Umbilical cord (tissue), 2 donors: ENCODE measurements around the gene PLA2G6. TPM values are rescaled to one million over a fixed set of nuclear protein-coding genes. Genes with fewer than 3 reads are reported as not detected.

Experiments used
- DNase-seq: peaks from one replicate; pipeline ENCODE4 v3.0.0-alpha.2; 2015; ENCODE audit warnings: low spot score
- total RNA-seq: library from RNA; depleted of rRNA; stranded (reverse); fragments of >200 nt; gene quantifications from one replicate; pipeline ENCODE4 v1.2.3, GENCODE V29; 2014; ENCODE audit warnings: low replicate concordance; ENCODE audit not compliant: insufficient read depth

The PLA2G6 gene
- total RNA-seq, 1 donor from 2014 or later = 22.1 TPM

- no peak for DNase-seq
Measured at GRCh38 chr22:38110863-38111852, 70.5 kb downstream of the PLA2G6 start.

GRCh38 chr22:38110008-38110862 is 71.4 kb downstream of the PLA2G6 start, which contains the start of gene BAIAP2L2:
TSS of gene BAIAP2L2 (minus strand) at chr22:38110684. CDS start at chr22:38110525, 159 bp downstream.
- no peak for DNase-seq

GRCh38 chr22:38109371-38110001 is 72.1 kb downstream of the PLA2G6 start:
- no peak for DNase-seq

GRCh38 chr22:38108561-38109319 is 72.9 kb downstream of the PLA2G6 start:
- no peak for DNase-seq

GRCh38 chr22:38107692-38108515 is 73.7 kb downstream of the PLA2G6 start:
- DNase-seq = no peak

GRCh38 chr22:38106814-38107578 is 74.6 kb downstream of the PLA2G6 start:
- DNase-seq = no peak

GRCh38 chr22:38104084-38104483 is 77.5 kb downstream of the PLA2G6 start:
- DNase-seq = no peak

DNA sequence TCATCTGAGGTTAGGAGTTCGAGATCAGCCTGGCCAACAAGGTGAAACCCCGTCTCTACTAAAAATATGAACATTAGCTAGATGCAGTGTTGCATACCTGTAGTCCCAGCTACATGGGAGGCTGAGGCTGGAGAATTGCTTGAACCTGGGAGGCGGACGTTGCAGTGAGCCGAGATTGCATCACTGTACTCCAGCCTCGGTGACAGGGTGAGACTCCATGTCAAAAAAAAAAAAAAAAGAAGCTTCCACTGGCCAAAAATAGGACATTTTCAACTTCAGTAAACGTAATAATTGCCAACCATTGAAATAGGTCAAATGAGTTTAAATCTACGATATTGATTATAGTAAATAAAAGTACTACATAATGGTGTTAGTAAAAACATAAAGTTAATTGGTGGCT is 78.0 kb downstream of the PLA2G6 start:
- DNase-seq = no peak

DNA sequence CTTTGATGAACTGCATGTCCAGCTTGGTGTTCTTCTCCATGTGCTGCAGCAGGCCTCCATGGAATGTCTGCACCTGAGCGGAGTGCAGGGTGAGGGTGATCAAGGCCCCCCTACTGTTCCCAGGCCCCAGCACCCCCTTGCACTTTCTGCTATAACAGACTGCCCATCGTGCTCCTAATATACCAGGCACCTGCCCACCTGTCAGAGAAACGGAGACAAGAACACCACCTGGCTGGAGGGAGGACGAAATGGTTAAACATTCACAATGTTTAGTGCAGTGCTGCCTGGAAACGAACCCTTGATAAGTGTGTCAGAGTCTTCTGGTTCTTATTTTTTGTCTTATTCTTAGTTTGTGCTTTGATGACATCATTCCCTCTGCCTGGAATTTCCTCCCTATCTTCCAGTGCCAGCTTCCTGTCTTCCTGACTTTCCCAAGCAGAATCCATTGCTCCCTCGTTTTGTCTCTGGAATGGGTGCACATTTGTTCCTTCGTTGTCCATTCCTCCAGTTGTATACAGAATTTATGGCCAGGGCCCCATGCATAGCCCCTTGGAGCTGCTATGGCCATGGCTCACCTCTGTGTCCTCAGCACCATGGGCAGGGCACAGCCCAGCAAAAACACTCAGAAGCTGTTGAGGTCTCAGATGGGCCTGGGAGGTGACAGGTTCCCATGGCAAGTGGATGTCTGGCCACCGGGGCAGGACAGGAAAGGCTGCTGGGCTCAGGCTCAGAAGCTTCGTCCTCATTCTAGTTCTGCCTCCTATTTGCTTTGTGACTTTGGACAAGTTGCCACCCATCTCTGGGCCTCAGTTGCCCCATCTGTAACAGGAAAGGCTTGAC is 83.0 kb downstream of the PLA2G6 start:
- peak; percentile 69 for DNase-seq

GRCh38 chr22:38097557-38098409 is 83.8 kb downstream of the PLA2G6 start:
- DNase-seq = peak; percentile 37

DNA sequence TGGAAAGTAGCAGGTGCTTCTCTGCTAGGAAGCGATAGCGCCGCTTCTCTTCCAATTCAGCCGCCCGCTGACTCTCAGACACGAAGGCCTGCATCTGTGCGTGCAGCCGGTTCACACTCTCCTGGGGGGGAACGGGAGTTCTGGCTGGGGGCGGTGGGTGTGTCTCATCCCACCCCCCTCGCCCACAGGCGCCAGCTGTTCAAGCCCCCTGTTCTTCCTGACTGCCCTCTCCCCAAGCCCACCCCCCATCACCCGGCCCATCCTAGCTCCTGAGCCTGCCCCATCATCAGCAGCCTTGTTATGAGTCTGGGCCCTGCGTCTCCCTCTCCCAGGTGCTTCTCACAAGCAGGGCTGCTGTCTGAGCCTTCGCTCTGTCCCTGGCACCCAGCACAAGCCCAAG is 84.6 kb downstream of the PLA2G6 start:
- DNase-seq = no peak

DNA sequence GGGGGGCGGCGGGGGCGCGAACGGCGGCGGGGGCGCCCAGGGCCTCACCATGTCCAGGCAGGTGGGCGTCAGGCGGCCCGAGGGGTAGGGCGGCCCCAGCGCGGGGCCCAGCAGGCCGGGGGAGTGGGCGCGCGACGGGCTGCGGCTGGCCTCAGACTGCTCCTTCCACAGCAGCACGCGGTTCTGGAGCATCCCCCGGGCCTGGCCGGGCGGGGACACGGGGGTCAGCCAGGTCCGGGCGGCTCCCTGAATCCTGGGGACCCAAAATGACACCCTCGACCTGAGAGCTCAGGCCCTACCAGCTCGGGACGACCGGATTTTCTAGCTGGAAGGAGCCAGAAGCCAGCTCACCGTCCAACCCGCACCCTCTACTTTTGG is 92.2 kb downstream of the PLA2G6 start:
- no peak for DNase-seq

- DNase-seq = no peak
Measured at GRCh38 chr22:38088629-38089473, 92.8 kb downstream of the PLA2G6 start.

- DNase-seq = no peak
Measured at GRCh38 chr22:38087855-38088254, 93.8 kb downstream of the PLA2G6 start.

- DNase-seq = no peak
Measured at GRCh38 chr22:38086942-38087341, 94.7 kb downstream of the PLA2G6 start.

GRCh38 chr22:38086001-38086845 is 95.4 kb downstream of the PLA2G6 start:
- DNase-seq = no peak
